CD4-positive, alpha-beta T cell (primary cell): ENCODE measurements around the gene PACRGL. TPM values are rescaled to one million over a fixed set of nuclear protein-coding genes. Genes with fewer than 3 reads are reported as not detected.

Experiments
- ATAC-seq: fragments of 200-7000 bp; cut with Tn5 transposase; one replicate; pipeline ENCODE4 v1.10.0; 2022; ENCODE audit warnings: mild to moderate bottlenecking; ENCODE audit not compliant: poor library complexity
- CTCF ChIA-PET: fragments of 350-600 bp; sonication (Branson Sonifier 250); formaldehyde crosslinking; loops from one replicate; lab custom pipeline; 2021; ENCODE audit warnings: antibody characterized with exemption, inconsistent platforms; lab: Charles Lee
- POLR2A ChIA-PET: fragments of 350-600 bp; sonication (Branson Sonifier 250); formaldehyde crosslinking; loops from one replicate; lab custom pipeline; 2021; ENCODE audit warnings: antibody characterized with exemption, inconsistent platforms; lab: Charles Lee
- DNase-seq, 14 experiments: peaks; one replicate each; pipeline ENCODE4 v3.0.0-alpha.2; 2013 to 2020; ENCODE audit warnings: mixed read lengths in 2 of 14
- H3K27ac ChIP-seq, 2 donors: one replicate each; pipeline versions ENCODE4 v1.5.1 to v1.7.0; 2013; ENCODE audit warnings: low read length in 2 of 2, low read depth in 1 of 2, mild to moderate bottlenecking in 1 of 2
- H3K27me3 ChIP-seq, 2 experiments: 1 replicate in 1 of 2; 2 replicates in 1 of 2; pipeline versions ENCODE4 v1.6.1 to v1.7.0; 2013; ENCODE audit warnings: low read length in 2 of 2, control low read depth in 1 of 2, mild to moderate bottlenecking in 1 of 2, moderate library complexity in 1 of 2; ENCODE audit not compliant: insufficient read depth in 2 of 2, control insufficient read depth in 1 of 2
- H3K36me3 ChIP-seq: one replicate; pipeline ENCODE4 v1.6.1; 2013; ENCODE audit warnings: low read length, control low read depth; ENCODE audit not compliant: insufficient read depth
- H3K4me1 ChIP-seq: one replicate; pipeline ENCODE4 v1.6.1; 2013; ENCODE audit warnings: low read length, control low read depth; ENCODE audit not compliant: insufficient read depth
- H3K4me3 ChIP-seq: one replicate; pipeline ENCODE4 v1.5.1; 2013; ENCODE audit warnings: mild to moderate bottlenecking, low read length, moderate library complexity
- H3K9me3 ChIP-seq, 2 experiments: 1 replicate in 1 of 2; 2 replicates in 1 of 2; pipeline versions ENCODE4 v1.6.1 to v1.7.0; 2013; ENCODE audit warnings: low read length in 2 of 2, mild to moderate bottlenecking in 2 of 2, control low read depth in 1 of 2, moderate library complexity in 1 of 2; ENCODE audit not compliant: control insufficient read depth in 1 of 2, insufficient read depth in 1 of 2
- H3K27ac Mint-ChIP-seq: one replicate; pipeline ENCODE4 v1.8.0; 2020; ENCODE audit warnings: mixed read lengths
- H3K27me3 Mint-ChIP-seq: one replicate; pipeline ENCODE4 v1.8.0; 2021; ENCODE audit warnings: mixed read lengths
- H3K36me3 Mint-ChIP-seq: one replicate; pipeline ENCODE4 v1.8.0; 2021; ENCODE audit warnings: low read depth, mixed read lengths
- H3K4me1 Mint-ChIP-seq: one replicate; pipeline ENCODE4 v1.8.0; 2021; ENCODE audit warnings: low read depth, mixed read lengths
- H3K4me3 Mint-ChIP-seq: one replicate; pipeline ENCODE4 v1.8.0; 2020; ENCODE audit warnings: mild to moderate bottlenecking, mixed read lengths
- H3K9me3 Mint-ChIP-seq: one replicate; pipeline ENCODE4 v1.8.0; 2020; ENCODE audit warnings: mixed read lengths
- CTCF ChIP-seq: fragments of 200-600 bp; IDR thresholded peaks from one replicate; pipeline ENCODE4 v1.8.0; 2022; ENCODE audit warnings: antibody characterized with exemption, mild to moderate bottlenecking
- intact Hi-C, 2 experiments: fragments of 100-400 bp; cut with DNase I in 1 of 2; cut with micrococcal nuclease in 1 of 2; formaldehyde crosslinking; loops; one replicate each; pipeline versions ENCODE4 v1.15.1 to v1.9.0; 2023 to 2025; cut with DNase I, micrococcal nuclease
- total RNA-seq, 174 experiments: library from RNA in 2 of 174; stranded (reverse) in 2 of 174; gene quantifications; one replicate each; pipeline ENCODE4 v1.2.3 and lab custom pipeline; 2021 to 2026

Gene PACRGL
- total RNA-seq, 2 experiments from 2014 or later: 7.2 to 10.4 TPM

DNA sequence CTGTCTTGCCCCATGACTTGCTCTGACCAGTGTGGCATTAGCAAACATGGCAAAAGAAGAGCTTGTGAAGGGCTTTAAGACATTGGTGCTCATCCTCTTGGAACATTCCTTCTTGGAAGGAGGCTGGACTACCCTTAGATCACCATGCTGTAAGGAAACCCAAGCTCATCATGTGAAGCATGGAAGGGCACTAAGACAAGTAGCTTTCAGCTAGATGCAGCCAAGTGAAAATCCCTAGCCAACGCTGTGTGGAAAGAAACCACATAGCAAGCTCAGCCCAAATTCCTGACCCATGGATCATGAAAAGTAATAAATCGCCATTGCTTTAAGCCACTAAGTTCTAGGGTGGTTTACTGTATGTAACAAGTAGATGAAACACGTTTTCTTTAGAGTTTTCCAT lies 12.4 kb upstream of the PACRGL start:
- CTCF ChIA-PET: no interaction called here
- DNase-seq (no peak), ATAC-seq (no peak)
- Mint-ChIP-seq H3K4me3 (no peak overlapping the region), H3K27me3 (peaks cover 13% of the 10 kb centered on the region), H3K27ac (no peak overlapping the region), H3K4me1 (no peaks in the 10 kb centered on the region), H3K36me3 (no peaks in the 10 kb centered on the region), H3K9me3 (no peaks in the 10 kb centered on the region)
- POLR2A ChIA-PET: no interaction called here
- Histone ChIP-seq H3K4me3 (no peak overlapping the region), H3K27me3 (no peaks in the 10 kb centered on the region), H3K36me3 (no peaks in the 10 kb centered on the region), H3K27ac (no peak overlapping the region), H3K9me3 (no peaks in the 10 kb centered on the region), H3K4me1 (no peaks in the 10 kb centered on the region)
- no peak for TF ChIP-seq CTCF
- intact Hi-C loops: loop anchor here in 1 of 2 experiments (10.0 kb wide), 1 partner anchor 1463 kb away; no protein-coding TSS in a partner anchor

DNA sequence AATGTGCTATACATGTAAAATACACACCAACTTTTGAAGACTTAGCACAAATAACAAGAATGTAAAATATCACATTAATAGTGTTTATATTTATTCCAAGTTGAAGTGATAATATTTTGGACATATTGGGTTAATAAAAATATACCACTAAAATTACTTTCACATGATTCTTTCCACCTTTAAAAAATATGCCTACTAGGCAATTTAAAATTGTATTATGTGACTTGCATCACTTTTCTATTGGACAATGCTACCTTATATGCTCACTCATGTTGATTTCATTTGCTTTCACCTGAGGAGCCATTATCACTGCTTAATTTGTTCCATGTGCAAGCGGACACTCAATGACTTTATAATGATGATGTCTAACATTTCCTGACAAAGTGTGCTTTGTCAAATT lies 3.4 kb upstream of the PACRGL start:
- intact Hi-C loops: no loop called here
- Histone ChIP-seq H3K27ac (no peak overlapping the region), H3K4me3 (no peak overlapping the region), H3K36me3 (no peaks in the 10 kb centered on the region), H3K27me3 (no peaks in the 10 kb centered on the region), H3K9me3 (no peaks in the 10 kb centered on the region), H3K4me1 (peaks cover 16% of the 10 kb centered on the region)
- Mint-ChIP-seq H3K9me3 (no peaks in the 10 kb centered on the region), H3K27me3 (peaks cover 5% of the 10 kb centered on the region), H3K36me3 (peaks cover 12% of the 10 kb centered on the region), H3K4me1 (peaks cover 31% of the 10 kb centered on the region), H3K27ac (no peak overlapping the region), H3K4me3 (no peak overlapping the region)
- no peak for TF ChIP-seq CTCF
- ATAC-seq: no peak
- ChIA-PET CTCF (no interaction called here), POLR2A (no interaction called here)
- DNase-seq: no peak

DNA sequence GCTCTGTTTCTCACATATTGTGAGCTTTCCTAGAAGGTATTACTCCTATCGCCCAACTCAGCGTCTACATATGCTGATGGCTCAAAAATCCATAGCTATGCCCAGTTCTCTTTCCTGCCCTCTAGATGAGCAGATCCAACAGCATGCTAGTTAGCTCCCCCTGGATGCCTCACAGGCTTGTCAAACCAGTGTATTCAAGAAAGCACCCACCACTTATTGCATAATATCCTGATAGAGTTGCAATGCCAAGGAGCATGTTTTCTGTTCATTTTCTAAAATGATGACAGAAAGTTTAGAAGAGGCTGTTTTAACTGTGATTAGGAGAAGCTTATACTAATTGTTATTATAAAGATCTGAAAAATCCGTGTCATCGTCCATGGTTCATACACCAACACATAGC lies 1.9 kb upstream of the PACRGL start:
- peaks cover 39% of the 10 kb centered on the region for H3K4me1 Mint-ChIP-seq
- peak overlapping the region; percentile 46 for H3K4me3 Mint-ChIP-seq
- no peaks in the 10 kb centered on the region for H3K9me3 Mint-ChIP-seq
- ATAC-seq: no peak
- H3K4me1 ChIP-seq: peaks cover 16% of the 10 kb centered on the region
- ChIA-PET POLR2A (no interaction called here), CTCF (interaction anchor here (0.8 to 1.1 kb wide), 2 partner anchors 13 to 30 kb away, joined by 3 to 4 read pairs; no protein-coding TSS in a partner anchor)
- H3K9me3 ChIP-seq: no peaks in the 10 kb centered on the region
- intact Hi-C loops: no loop called here
- H3K36me3 Mint-ChIP-seq: peaks cover 12% of the 10 kb centered on the region
- no peak for TF ChIP-seq CTCF
- H3K27me3 Mint-ChIP-seq: peaks cover 5% of the 10 kb centered on the region
- no peak overlapping the region for H3K4me3 ChIP-seq
- H3K27ac Mint-ChIP-seq: no peak overlapping the region
- no peaks in the 10 kb centered on the region for H3K27me3 ChIP-seq
- no peak overlapping the region for H3K27ac ChIP-seq
- H3K36me3 ChIP-seq: no peaks in the 10 kb centered on the region
- no peak for DNase-seq
